IPS-18c (cell line): ENCODE data around the gene ASNSD1.
"Not testable (repeated sequence)": the region's sequence is repeated elsewhere in the genome, so short reads cannot be mapped to it uniquely, and the experiment has no call there.

Source experiments
- H3K4me3 ChIP-seq: 2 replicates; pipeline ENCODE4 v1.7.0; 2013; ENCODE audit warnings: low read depth, mild to moderate bottlenecking, low read length, moderate library complexity; ENCODE audit not compliant: insufficient read depth
- H3K9me3 ChIP-seq: one replicate; pipeline ENCODE4 v1.6.1; 2013; ENCODE audit warnings: mild to moderate bottlenecking, low read length, moderate library complexity; ENCODE audit not compliant: control insufficient read depth, insufficient read depth

The ASNSD1 gene

DNA sequence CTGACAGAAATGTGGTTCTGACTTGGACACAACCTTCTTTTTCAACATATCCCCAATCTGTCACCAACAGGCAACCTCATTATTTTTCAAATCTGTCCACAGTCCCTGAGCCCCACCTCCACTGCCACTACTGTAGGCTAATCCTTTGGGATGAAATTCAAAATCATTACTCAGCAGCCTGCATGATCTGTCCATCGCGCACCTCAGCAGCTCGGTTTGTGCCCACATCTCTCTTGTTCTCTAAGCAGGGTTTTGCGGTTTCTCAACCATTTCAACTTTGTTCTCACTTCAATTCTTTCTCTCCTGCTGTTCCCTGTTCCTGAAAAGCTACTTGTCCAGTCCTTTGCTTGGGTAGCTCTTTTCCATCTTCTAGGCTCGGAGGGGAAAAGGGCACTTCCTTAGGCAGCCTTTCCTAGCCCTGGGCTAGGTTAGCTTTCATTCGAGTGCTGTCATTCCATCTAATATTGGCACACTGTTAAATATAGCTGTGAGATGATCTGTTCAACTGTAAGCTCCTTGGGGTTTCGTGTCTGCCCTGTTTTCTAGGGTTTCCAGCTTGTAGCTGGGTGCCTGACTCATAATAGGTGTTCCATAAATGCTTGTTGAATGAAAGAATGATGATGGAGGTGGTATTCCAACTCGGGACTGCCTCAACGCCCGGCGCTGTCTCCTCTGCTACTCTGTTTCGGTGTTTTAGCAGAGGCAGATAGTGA, 12.6 kb downstream of the ASNSD1 start:
- Histone ChIP-seq H3K9me3 (no peaks in the 10 kb centered on the region), H3K4me3 (peak overlapping the region; percentile 70)

DNA sequence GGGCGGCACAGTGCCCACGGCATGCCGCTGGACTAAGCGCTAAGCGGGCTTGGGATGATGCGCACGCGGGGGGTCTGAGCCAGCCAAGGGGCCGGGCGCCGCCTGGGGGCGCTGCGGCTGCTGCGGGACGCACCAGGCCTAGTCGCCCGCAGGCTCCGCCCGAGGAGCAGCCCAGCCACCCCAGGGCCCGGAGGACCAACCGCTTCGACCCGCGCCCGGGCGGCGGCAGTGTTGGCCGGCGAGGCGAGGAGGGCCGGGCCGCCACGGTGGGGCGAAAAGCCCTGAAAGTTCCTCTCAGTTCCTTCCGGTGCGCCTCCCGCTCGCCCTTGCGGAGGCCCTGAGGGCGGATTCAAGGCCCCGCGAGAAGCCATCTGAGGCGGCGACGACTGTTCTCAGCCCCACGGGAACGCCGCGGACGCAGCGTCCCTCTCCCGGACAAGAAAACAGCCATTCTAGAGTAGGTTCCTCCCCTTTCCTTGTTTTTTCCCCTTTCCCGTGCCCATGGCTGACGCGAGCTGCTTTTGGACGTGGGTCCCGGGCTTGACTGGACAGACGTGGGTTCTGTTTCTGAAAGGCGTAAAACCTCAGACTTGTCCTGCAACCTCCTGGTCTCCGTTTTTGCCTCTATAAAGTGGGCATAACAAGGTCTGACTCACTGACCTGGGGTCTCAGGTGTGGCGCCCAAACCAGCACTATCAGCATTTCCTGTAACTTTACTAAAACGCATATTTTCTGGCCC, 13.3 kb downstream of the ASNSD1 start, which contains the start of gene ANKAR:
ANKAR (plus strand) TSS at position 297 of the 739 bp plus-strand sequence. CDS start 1,821 bp downstream, outside the sequence.
- Histone ChIP-seq H3K4me3 (peak within 1 kb of the TSS; percentile 70), H3K9me3 (no peaks in the 10 kb centered on the region)

DNA sequence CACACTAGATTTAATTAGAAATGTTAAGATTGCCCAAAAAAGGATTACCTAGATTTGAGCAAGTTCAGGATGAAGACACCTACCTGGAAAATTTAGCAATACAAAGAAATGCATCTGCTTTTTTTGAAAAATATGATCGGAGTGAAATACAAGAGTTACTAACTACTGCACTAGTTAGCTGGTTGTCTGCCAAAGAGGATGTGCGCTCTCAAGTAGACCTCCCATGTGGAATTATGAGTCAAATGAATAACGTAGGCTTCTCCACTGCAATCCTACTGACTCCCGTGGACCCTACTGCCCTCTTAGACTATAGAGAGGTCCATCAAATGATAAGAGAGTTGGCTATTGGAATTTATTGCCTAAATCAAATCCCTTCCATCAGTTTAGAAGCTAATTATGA, 15.2 kb downstream of the ASNSD1 start:
- no peaks in the 10 kb centered on the region for H3K9me3 ChIP-seq

DNA sequence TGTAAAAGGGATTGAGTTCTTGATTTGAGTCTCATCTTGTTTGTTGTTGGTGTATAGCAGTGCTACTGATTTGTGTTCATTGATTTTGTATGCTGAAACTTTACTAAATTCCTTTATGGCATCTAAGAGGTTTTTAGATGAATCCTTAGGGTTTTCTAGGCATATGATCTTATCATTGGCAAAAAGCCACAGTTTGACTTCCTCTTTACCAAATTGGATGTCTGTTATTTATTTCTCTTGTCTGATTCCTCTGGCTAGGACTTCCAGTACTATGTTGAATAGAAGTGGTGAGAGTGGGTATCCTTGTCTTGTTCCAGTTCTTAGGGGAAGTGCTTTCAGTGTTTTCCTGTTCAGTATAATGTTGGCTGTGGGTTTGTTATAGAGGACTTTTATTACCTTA, 18.0 kb downstream of the ASNSD1 start:
- H3K4me3 ChIP-seq = no peak overlapping the region
- H3K9me3 ChIP-seq = peaks cover 2% of the 10 kb centered on the region

More for the DNA sequence above, 15.2 kb downstream of the ASNSD1 start:
- no peak overlapping the region for H3K4me3 ChIP-seq

DNA sequence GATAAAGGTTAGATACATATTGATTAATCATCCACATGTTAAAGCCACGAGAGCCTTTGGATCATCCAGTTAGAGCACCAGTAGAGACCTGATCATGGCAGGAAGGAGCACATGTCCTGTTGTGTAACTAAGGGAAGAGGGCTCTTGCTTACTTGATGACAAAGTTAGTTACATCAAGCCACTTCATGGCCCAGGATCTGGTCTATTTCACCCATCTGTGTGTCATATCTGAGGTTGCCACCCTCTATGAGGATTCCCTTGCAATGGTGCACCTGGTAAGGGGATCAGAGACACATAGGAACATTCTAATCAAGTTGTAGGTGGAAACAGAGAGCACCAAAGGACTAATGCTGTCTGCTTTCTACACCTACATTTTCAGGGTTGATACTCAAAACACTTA, 19.9 kb downstream of the ASNSD1 start:
- Histone ChIP-seq H3K9me3 (peaks cover 2% of the 10 kb centered on the region), H3K4me3 (no peak overlapping the region)

DNA sequence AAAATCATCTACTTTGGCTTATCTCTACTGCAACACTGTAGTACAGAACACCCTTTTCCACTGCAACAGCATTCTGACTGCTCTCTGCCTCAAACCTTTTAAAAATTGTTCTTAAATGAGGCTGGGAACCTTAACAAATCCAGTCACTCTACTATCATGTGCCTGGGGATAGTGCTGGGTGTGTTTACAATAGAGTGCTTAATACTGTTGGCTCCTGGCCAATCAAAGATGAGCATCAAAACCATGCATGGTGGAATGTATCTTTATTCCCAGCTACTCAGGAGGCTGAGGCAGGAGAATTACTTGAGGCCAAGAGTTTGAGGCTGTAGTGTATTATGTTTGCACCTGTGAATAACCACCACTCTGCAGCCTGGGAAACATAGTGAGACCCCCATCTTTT, 20.6 kb downstream of the ASNSD1 start:
- H3K9me3 ChIP-seq = peaks cover 2% of the 10 kb centered on the region
- no peak overlapping the region for H3K4me3 ChIP-seq

DNA sequence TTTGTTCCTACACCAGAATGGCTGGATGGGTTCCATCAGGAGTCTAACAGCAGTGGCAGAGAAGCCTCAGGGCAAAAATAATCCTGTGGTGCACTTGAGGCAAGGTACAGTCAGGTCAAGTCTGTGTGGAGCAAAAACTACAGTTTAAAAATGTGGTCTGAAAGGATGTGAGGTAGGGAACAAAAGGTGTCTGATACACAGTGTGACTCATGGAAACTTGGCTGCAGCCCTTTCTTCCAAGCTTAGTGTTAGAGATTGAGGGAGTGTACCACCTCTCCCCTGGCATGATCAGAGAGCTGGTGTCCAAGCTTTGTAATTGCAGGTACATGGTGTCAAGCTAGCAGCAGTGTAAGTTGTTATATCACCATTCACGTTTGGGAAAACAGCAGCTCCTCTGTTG, 22.1 kb downstream of the ASNSD1 start:
- Histone ChIP-seq H3K4me3 (no peak overlapping the region), H3K9me3 (peaks cover 2% of the 10 kb centered on the region)

DNA sequence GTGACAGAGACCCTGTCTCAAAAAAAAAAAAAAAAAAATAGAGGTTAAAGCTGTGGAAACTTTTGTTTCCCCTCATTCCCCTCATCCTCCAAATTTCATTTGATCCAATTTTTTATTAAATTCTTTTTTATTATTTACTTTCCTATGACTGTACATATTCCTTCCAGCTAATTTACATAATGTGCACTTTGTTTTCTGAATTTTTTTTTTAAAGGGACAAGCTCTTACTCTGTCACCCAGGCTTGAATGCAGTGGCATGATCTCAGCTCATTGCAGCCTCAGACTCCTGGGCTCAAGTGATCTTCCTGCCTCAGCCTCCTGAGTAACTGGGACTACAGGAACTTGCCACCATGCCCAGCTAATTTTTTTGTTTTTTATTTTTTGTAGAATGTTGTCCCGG, 23.6 kb downstream of the ASNSD1 start:
- H3K9me3 ChIP-seq = peaks cover 2% of the 10 kb centered on the region
- no peak overlapping the region for H3K4me3 ChIP-seq

DNA sequence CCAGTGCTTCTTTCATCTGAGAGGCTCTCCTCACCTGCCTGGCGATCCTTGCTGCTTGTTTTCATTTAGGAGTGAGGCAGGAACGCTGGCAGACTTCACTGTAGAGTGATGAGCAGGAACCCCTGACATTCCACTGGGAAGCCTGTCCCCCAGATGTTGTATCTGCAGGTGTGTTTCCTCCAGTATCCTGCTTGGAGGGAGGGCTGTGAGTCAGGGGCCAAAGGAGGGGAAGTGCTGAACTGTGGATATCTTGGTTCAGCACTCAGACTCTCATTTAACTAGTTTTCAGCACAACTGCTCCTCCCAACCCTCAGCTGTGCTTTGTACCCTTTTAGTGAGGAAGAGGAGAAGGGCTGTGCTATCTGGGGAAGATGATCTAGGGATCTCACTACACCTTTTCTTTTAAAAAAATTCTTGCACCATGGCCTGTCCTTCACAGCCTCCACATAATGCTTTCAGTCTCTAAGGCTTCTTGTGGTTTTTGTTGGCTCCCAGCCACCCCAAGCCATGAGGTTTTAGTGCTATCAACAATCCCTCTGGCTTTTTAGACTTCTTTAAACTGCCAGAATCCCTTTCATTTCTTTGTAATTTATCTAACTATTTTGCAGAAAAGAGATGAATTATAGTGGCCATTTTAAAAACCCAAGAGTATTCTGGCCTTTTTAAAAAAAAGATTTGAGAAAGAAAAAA, 24.4 kb downstream of the ASNSD1 start:
- Histone ChIP-seq H3K9me3 (peaks cover 2% of the 10 kb centered on the region), H3K4me3 (no peak overlapping the region)

DNA sequence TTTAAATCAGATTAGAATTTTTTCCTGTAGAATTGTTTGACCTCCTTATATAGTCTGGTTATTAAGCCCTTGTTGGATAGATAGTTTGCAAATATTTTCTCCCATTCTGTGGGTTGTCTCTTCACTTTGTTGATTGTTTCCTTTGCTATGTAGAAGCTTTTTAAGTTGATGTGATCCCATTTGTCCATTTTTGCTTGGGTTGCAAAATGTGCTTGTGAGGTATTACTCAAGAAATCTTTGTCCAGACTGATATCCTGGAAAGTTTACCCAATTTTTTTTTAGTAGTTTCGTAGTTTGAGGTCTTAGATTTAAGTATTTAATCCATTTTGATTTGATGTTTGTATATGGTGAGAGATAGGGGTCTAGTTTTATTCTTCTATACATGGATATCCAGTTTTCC, 26.5 kb downstream of the ASNSD1 start:
- H3K9me3 ChIP-seq, H3K4me3 ChIP-seq: not testable (repeated sequence)

DNA sequence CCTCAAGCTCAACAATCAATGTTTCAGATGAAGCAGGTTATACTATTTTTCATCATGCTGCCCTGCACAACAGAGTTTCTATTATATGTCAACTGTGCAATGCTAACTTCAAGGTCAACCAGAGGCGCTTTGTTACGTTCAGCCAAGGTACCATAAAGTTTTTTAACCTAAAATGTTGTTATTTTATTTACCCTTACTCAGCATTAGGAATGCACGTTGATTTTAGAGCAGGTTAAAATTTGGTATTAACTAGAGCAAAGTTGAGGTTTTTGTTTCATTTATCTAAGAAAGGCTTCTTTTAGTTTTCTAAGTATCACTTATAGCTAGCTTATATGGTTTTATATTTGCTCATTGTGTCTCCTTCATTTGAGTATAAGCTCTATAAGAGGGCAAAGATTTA, 35.0 kb downstream of the ASNSD1 start:
- Histone ChIP-seq H3K9me3 (peaks cover 2% of the 10 kb centered on the region), H3K4me3 (no peak overlapping the region)

DNA sequence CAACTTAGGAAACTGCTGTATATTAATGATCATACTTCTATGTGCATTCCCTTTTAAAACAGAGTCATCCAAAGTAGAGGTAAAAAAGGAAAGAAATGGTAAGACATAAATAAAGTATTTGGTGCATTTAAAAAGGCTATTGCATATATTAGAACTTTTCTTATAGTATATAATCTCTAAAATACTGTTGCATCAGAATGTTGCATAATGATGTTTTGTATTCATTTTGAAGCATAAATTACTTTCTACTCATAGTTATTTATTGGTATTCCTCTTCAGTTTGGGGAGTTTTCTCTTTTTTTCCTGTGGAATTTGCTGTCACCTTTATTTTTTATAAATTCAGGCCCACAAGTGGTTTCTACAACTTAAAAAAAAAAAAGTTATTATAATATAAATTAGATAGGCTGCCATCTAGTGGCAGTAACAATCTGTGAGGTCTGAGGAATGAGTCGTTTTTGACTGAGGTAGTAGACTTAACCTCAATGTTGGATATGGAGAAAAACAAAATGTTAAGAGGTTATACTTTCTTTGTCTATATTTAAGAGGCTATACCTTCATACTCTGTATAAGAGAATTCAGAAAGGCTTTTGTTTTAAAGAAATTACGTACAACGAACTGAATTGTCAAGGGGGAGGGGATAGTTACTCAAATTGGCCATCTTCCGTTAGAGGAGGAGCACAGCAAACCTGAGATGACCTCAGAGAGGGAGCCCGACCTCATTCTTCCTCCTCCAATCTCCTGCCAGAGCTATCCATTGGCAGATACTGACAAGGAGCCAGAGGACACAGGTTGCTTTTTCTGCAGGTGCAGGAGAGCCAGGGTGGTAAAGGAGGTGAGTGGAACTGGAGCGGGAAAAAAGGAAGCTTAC, 37.0 kb downstream of the ASNSD1 start:
- H3K9me3 ChIP-seq = peaks cover 2% of the 10 kb centered on the region
- no peak overlapping the region for H3K4me3 ChIP-seq

DNA sequence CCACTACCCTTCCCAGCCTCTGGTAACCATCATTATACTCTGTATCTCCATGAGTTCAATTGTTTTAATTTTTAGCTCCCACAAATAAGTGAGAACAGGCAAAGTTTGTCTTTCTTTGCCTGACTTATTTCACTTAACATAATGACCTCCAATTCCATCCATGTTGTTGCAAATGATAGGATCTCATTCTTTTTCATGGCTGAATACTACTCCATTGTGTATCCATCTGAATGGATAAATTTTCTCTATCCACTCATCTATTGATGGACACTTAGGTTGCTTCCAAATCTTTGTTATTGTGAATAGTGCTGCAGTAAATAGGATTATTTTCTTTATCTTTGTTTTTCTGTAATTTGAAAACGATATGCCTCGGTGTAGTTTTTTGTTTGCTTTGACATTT, 39.4 kb downstream of the ASNSD1 start:
- H3K4me3 ChIP-seq = no peak overlapping the region
- H3K9me3 ChIP-seq = no peaks in the 10 kb centered on the region

DNA sequence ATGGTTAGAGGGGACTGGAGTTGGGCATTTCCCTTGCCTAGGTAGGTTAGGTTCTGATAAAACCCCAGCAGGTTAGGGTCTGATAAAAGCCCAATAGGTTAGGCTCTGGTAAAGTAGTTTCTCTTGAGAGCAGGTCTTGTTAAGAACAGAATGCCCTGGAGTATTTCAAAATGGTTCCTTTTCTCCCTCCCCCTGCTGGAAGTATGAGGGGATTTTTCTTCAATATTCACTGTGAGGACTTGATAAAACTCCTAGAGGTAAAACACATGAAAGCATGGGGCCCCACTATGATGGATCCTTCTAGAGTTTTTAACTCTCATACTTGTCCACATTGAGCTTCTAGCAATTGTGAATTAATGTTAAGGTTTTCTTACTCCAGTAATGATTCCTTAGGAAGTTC, 40.8 kb downstream of the ASNSD1 start:
- H3K9me3 ChIP-seq = no peaks in the 10 kb centered on the region
- no peak overlapping the region for H3K4me3 ChIP-seq

DNA sequence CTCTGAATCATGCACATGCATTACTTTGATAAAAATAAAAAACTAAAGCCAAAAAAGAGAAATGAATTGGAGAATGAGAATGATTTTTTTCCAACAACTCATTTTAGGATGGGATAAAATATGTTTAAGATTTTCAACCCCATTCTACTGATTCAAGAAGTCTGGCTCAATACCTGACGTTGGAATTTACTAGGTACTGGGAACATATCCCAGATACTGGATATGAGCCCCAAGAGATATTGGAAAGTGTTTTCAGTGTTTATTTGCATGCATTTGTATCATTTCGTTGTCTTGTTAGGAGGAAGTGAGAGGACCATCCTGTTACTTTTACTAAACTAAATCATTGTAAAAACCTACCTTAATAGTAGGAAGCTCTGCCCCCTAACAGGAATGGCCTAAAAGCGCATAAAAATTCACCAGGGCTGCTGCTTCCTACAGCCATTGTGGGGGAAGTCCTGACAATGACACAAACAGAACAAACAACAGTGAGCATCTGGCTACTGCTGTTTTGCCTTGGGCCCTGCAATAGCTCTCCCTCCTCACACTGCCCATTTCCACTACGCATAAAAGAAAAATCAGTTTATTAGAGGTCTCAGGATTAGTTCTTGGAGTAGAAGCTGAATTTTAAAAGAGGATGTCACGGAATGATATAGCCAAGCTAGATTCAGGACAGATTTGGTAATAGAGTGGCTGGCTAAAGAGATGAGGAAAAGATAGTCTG, 48.4 kb downstream of the ASNSD1 start:
- H3K4me3 ChIP-seq = no peak overlapping the region
- peaks cover 7% of the 10 kb centered on the region for H3K9me3 ChIP-seq

DNA sequence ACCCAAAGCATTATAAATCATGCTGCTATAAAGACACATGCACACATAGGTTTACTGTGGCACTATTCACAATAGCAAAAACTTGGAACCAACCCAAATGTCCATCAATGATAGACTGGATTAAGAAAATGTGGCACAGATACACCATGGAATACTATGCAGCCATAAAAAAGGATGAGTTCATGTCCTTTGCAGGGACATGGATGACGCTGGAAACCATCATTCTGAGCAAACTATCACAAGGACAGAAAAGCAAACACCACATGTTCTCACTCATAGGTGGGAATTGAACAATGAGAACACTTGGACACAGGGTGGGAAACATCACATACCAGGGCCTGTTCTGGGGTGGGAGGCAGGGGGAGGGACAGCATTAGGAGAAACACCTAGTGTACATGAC, 56.3 kb downstream of the ASNSD1 start:
- not testable (repeated sequence) for H3K9me3 ChIP-seq, H3K4me3 ChIP-seq

DNA sequence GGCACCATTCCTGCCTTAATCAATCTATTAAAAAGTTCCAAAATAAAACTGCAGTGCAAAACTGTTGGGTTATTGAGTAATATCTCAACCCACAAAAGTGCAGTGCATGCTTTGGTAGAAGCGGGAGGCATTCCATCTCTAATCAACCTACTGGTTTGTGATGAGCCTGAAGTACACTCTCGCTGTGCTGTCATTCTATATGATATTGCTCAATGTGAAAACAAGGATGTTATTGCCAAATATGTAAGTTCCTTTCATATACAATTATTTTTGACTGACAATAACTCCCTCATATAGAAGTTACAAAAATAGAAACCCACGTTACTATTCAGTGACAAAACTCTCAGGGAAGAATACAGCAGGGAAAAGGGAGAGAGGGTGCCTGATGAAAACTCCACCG, 58.3 kb downstream of the ASNSD1 start:
- Histone ChIP-seq H3K4me3 (no peak overlapping the region), H3K9me3 (no peaks in the 10 kb centered on the region)
